ENCODE measurements around the gene ADAMTS3.
"Not testable (repeated sequence)": the region's sequence is repeated elsewhere in the genome, so short reads cannot be mapped to it uniquely, and the experiment has no call there.

The ADAMTS3 gene

DNA sequence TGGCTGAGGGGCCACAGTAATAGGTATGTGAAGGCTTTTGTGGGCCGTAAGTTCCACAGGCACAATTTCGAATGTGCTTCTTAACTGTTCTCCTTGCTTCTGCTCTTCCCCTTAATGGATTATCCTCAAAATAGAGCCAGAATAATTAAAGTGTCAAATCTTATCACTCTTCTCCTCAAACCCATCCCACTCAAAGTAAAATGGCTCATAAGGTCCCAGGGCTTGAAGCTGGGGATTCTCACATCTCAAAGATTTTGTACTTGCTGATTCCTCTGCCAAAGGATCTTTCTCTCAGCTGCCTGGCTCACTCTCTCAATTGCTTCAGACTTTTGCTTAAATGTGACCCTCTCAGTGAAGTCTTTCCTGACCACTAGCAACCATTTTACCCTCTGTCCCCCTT is 16.6 kb downstream of the ADAMTS3 start:
- no peak for DNase-seq

DNA sequence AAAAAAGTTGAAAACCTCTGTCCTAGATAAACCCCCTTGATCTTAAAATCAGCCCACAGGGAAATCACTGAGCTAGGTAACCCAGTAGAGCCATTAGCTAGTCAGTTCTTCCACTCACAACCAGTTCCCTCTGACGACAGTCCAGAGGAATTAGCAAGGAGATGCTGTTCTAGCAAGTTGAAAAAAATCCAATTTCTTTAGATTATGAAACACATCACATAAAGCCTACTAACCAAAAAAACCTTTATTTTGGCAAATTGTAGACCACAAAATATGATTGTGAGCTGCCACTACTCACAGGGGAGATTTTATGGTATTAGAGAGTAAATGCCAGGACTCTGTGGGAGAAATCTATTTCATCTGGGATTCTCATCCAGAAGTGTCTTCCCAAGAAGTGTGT is 22.6 kb downstream of the ADAMTS3 start:
- no peak for DNase-seq

GRCh38 chr4:72540694-72541093 is 28.3 kb downstream of the ADAMTS3 start:
- DNase-seq: not testable (repeated sequence)

DNA sequence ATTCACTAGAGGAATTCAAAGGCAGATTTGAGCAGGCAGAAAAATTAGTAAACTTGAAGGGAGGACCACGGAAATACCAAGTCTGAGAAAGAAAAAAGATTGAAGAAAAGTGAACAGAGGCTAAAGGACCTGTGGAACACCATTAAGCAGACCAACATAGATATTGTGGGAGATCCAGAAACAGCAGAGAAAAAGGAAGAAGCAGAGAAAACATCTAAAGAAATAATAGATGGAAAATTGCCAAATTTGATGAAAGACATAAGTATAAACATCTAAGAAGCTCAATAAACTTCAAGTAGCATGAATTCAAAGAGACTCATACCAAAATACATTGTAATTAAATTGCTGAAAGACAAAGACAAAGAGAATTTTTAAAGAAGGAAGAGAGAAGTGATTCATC is 31.0 kb downstream of the ADAMTS3 start:
- DNase-seq: no peak

DNA sequence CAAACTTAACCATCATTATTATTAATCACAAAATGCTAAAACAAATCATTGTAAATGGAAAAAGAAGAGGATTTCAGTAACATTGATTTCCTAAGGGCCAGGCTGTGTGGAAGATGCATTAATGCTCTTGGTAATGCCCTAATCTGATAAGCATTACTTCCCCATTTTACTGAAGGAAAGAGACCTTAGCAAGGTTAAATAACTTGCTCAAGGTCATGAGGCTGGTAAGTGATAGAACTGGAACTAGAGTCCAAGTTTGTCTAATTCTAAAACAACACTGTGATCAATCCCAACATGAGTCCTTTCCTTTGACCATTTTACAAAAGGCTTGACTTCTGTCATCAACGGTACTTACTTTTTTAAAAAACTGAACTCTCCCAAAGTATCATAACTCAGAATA is 32.6 kb downstream of the ADAMTS3 start:
- DNase-seq: no peak

DNA sequence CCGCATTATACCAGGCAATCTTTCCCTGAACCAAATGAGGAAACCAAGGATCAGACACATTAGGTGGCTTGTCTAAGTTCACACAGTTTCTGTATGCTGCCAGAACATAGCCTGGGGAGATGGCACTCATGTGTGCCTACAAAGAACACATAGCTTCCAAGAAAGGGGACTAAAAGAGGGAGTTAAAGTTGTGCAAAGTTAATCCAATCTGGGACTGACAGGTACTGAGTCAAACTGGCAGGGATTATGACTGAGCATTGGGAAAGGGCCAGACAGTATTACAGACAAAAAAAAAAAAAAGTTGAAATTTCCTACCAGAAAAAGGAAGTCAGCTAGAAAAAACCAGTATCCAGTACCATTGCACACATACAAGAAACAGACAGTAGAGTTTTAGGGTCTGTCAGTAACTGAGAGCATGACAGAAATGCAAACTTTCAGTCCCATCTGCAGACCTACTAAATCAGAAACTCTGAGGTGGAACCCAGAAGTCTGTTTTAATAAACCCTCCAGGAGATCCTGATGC is 37.2 kb downstream of the ADAMTS3 start:
- no peak for DNase-seq

GRCh38 chr4:72531322-72531721 is 37.7 kb downstream of the ADAMTS3 start:
- DNase-seq: no peak

DNA sequence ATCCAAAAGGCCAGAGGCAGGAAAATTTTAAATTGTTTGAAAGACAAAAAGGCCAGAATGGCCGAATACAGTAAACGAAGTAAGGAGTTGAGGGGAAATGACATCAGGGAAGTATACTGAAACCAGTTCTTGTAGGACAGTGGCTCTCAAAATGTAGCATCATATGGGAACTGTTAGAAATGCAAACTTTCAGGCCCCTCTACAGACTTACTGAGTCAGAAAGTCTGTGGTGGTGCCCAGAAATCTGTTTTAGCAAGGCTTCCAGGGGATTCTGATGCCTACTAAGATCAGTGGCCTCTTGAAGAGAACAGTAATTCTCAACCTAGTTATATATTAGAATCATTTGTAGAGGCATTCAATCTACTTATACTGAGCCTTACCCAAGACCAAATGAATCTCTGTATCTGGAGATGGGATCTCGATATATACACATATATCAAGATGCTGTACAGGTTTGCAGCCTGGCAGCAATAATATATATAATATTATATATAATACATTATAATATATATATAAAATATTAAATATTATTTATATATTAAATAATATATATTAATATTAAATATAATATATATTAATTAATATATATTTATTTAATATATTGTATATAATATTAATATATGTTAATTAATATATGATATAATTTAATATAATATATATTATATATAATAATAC is 39.7 kb downstream of the ADAMTS3 start:
- no peak for DNase-seq

DNA sequence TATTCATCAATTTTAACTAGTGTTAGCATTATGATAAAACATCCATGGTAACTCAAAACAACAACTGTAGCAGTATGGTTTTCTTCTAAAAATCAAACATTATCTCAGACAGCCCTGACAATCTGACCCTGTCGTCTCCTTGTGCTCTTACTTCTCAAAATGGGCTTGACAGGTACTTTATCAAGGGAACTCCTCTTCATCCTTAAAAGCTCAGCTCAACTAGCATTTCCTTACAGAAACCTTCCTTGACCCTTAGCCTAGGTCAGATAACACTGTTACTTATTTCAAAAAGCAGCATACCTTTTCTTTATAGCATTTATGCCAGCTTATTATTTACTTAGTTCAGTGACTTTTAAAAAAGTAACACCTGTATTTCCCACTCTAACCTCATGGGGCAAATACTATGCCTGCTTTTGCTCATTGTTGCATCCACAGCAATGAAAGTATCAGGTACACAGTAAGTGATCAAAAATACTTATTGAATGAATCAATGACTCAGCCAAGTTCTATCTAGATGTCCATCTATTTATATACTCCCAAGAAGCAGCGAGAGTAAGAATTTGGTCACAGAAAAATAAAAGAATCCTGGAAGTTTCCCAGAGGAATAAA is 41.9 kb downstream of the ADAMTS3 start:
- no peak for DNase-seq

GRCh38 chr4:72525938-72526337 is 43.1 kb downstream of the ADAMTS3 start:
- no peak for DNase-seq

GRCh38 chr4:72522440-72522839 is 46.6 kb downstream of the ADAMTS3 start:
- no peak for DNase-seq

DNA sequence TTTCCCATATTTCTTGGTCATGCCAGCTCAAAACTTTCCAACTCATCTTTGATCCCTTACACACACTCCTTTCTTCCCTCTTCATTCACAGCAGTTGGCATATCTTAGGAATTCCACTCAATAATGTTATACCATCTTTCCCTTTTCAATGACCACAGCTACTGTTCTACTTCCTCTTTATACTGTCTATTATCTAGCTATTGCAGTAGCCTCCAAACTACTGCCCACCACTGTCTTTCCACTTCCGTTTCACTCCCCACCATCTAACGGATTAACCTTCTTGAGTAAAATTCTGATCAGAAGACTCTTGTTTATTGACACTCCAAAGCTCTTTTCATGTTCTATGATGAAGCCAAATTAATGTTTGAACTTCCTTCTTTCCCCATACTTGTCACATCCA is 55.8 kb downstream of the ADAMTS3 start:
- no peak for DNase-seq

GRCh38 chr4:72507860-72508419 is 61.1 kb downstream of the ADAMTS3 start:
- DNase-seq: no peak

DNA sequence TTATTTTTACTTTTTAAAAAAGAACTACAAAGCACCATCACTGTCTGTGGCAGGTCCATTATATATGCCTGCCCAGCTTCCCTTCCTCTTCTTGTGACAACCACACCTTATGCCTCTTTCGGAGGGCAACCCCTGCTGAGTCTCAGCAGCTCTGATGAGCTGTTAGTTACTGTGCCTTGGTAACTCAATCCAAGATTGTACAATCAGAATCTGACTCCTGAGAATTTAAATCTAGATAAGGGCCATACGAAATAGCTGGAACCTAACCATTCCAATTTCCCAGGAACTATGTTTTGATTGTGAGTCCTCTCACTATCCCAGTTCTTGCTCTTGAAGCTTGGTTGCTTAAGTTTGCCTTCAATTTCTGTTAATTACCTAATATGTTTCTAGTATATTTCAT is 61.9 kb downstream of the ADAMTS3 start:
- DNase-seq: no peak

GRCh38 chr4:72505314-72505744 is 63.7 kb downstream of the ADAMTS3 start:
- DNase-seq: no peak

DNA sequence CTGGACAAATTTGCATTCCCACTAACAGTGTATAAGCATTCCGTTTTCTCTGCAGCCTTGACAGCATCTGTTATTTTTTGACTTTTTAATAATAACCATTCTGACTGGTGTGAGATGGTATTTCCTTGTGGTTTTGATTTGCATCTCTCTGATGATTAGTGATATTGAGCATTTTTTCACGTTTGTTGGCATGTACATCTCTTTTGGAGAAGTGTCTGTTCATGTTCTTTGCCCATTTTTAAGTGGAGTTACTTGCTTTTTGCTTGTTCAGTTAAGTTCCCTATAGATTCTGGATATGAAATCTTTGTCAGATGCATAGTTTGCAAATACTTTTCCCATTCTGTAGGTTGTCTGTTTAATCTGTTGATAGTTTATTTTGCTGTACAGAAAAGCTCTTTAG is 68.8 kb downstream of the ADAMTS3 start:
- DNase-seq: no peak

GRCh38 chr4:72496119-72496518 is 72.9 kb downstream of the ADAMTS3 start:
- DNase-seq: no peak

DNA sequence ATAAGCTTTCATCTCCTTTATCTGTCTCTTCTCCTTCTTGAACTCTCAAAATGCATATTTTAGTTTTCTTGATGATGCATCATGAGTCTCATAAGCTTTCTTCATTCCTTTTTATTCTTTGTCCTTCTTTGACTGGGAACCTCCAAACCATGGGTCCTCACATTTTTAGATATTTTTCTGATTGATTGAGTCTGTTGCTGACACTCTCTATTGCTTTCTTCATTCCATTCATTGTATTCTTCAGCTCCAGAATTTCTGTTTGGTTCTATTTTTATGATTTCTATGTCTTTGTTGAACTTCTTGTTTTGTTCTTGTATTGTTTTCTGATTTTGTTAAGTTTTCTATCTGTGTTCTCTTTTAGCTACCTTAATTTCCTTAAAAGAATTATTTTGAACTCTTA is 74.9 kb downstream of the ADAMTS3 start:
- DNase-seq: no peak

- no peak for DNase-seq
Measured at GRCh38 chr4:72489267-72489666, 79.8 kb downstream of the ADAMTS3 start.

- DNase-seq: no peak
Measured at GRCh38 chr4:72486991-72487390, 82.0 kb downstream of the ADAMTS3 start.

DNA sequence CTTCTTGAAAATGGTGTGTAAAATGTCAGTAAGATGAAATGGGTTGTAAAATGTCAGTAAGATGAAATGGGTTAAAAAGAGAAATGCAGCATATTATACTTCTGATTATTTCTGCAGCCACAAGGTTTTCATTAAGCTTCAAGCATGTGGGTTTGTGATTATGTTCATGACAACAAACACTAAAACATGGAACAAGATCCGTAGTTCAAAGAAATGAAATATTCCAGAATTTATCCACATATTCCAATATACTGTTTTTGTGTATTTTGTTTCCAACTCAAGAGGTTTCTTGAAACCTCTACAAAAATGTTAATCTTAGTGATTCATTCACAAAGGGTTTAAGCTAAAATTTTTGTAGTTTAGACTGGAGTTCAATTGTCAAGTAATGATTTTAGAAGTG is 84.0 kb downstream of the ADAMTS3 start:
- DNase-seq: no peak

DNA sequence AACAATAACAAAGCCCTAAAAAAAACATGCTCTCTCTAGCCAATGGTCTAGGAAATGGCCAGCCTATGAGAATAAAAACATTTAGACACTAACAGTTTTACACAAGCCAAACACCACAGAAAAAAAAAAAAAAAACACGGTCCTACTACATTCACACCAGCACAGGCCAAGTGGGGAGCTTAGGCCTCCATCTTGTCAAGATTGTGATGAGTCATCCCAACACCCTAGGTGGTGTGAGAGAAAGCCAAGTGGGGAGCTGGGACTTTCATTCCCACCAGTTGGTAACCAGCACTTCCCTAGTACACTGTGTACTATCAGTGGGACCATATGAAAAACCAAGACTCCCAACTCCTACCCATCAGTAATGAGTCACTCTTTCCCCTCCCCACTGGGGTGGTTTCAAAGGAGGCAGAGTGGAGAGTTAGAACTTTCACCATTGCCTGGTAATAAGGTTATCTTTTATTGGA is 95.6 kb downstream of the ADAMTS3 start:
- DNase-seq: no peak

DNA sequence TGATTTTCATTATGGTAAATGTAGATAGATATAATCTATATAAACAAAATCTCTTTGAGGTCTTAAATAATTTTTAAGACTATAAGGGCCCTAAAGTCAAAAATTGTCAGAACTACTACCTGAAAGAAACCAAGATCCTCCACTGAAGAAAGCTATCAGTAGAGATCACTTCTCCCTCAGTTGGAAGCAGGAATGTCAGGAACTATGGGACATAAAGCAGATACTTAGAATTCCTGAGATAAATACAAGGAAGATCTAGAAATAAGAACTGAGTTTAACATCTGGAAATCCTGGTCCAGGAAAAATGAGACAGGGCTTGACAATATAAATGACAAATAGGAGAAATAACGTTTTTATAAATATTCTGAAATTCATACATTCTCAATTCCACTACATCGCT is 97.2 kb downstream of the ADAMTS3 start:
- no peak for DNase-seq

DNA sequence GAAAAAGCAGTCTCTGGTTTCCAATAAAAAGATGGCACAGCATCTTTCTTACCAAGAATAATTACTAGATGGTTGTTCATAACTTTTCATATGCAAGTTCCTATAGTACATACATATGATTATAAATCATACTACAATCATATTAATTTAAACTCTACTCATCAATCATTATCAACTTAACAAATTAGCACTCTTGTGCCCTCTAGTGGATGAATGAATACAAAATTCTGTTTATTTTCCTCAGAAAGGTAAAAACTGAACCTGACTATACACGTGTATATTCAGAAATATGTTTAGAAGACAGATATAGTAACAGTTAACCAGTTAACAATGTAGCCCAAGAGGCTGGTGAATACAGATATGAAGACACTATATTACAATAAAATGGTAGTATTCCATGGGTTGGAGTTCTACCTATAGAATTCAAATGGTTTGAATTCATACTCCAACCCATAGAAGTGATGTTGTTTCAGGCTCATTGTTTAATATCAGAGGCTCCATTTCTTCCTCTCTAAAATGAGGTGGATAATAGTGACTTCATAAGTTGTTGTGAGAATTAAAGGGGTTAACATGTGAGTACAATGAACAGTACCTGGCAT is 100.0 kb downstream of the ADAMTS3 start:
- DNase-seq: no peak

All from NCI-H1092 (cell line).